ENCODE measurements around the gene SPATA2. TPM values are rescaled to one million over a fixed set of nuclear protein-coding genes. Genes with fewer than 3 reads are reported as not detected.

The SPATA2 gene
- total RNA-seq, 1 donor from 2014 or later = 0.99 TPM

- DNase-seq (ENCODE audit: low read depth in 2 of 2) = no peak
Measured at GRCh38 chr20:49935746-49936152, 20.4 kb upstream of the SPATA2 start.

DNA sequence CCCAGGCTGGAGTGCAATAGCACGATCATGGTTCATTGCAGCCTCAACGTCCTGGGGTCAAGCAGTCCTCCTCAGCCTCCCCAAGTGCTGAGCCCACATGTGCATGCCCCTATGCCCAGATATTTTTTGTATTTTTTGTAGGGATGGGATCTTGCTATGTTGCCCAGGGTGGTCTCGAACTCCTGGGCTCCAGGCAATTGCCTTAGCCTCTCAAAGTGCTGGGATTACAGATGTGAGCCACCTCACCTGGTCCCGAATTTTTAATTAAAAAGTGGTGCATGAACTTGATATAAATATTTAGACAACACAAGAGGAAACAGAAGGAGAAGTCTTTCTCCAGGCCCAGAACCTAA, 13.8 kb upstream of the SPATA2 start:
- no peak for DNase-seq (ENCODE audit: low read depth in 2 of 2)

DNA sequence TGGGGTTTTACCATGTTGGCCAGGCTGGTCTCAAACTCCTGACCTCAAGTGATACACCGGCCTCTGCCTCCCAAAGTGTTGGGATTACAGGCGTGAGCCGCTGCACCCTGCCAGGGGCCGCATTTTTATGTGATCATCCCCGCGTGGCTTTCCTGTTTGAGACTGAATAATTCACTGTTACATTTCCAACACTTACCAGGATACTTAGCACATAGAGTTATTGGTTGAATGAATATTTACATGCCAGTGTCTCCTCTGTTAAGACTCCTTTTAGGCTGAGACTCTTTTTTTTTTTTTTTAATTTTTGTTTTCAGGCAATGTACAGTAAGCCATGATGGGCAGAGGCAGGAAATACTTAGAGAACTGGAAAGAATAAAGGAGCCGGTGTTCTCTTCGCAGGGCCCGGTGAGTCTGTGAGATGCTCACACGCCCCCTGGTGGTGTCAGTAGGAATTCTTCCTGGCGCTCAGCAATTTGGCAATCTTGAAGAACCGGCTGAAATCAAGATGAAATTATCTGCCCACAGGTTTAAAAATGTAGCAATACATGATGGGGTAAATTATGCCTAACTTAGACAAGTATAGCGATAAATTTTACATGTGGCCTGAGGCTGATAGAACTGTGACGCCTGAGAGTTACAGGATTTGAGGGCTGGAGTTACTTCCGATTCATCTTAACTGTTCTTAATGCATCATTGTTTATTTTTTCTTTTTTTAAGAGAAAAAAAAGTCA, 13.2 kb upstream of the SPATA2 start:
- DNase-seq (ENCODE audit: low read depth in 2 of 2) = peak; percentile 67 to 85

GRCh38 chr20:49925901-49926454, 10.6 kb upstream of the SPATA2 start:
- DNase-seq (ENCODE audit: low read depth in 2 of 2) = no peak

DNA sequence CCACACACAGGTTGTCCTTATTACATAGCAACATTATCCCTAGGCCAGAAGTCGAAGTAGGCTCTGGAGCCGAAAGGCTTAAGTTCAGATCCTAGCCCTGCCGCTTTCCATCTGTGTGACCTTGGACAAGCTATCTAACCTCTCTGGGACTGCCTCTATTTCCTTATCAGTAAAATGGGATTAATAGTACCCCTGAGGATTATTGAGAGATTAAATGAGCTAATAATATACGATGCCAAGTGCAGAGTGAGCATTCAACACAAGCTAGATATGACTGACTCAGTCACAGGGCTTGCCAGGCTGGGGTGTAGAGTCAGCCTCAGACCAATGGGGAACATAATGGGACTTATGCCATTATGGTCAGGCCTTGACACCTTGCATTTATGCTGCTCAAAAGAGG, 8.9 kb upstream of the SPATA2 start:
- no peak for DNase-seq (ENCODE audit: low read depth in 2 of 2)

DNA sequence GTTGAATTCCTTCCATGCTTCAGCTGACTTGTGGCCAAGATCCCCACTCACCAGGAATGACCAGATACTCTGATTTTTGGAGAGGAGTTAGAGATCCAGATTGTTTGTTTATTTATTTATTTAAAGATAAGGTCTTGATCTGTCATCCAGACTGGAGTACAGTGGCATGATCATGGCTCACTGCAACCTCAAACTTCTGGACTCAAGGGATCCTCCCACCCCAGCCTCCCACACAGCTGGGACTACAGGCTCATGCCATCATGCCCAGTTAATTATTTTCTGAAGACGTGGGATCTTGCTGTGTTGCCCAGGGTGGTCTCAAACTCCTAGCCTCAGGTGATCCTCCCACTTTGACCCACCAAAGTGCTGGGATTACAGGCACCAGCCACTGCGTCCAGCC, 4.1 kb upstream of the SPATA2 start:
- no peak for DNase-seq (ENCODE audit: low read depth in 2 of 2)

DNA sequence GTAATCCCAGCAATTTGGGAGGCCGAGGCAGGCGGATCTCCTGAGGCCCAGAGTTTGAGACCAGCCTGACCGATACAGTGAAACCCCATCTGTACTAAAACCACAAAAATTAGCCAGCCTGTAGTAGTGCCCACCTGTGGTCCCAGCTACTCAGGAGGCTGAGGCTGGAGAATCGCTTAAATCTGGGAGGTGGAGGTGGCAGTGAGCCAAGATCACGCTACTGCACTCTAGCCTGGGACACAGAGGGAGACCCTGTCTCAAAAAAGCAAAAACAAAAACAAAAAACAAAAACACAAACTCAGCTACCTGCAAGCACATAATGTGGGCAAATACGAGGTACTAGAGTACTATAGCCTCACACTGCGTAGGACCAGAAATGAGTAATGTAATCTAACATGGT, 3.7 kb upstream of the SPATA2 start:
- no peak for DNase-seq (ENCODE audit: low read depth in 2 of 2)

DNA sequence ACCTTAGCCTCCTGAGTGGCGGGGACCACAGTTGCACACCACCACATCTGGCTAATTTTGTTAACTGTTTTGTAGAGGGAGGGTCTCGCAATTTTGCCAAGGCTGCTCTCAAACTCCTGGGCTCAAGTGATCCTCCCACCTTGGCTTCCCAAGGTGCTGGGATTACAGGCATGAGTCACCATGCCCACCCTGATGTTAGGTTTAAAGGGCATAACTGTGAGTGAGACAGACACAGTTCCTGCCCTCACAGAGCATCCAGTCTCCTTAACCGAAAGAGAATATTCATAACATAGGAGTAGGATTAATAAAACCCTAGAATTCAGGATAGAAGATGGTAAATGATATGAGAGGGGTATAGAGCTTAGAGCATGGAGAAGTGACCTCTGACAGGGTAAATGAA, 3.1 kb upstream of the SPATA2 start:
- no peak for DNase-seq (ENCODE audit: low read depth in 2 of 2)

GRCh38 chr20:49916146-49917002, 1.0 kb upstream of the SPATA2 start:
- DNase-seq (ENCODE audit: low read depth in 2 of 2) = peak; percentile 40 to 67

GRCh38 chr20:49915118-49915379, 280 bp downstream of the SPATA2 start:
- DNase-seq (ENCODE audit: low read depth in 2 of 2) = no peak

- DNase-seq (ENCODE audit: low read depth in 2 of 2) = peak in 1 of 2 donors; percentile 55
Measured at GRCh38 chr20:49914310-49915117, 815 bp downstream of the SPATA2 start.

GRCh38 chr20:49913399-49914047, 1.8 kb downstream of the SPATA2 start:
- no peak for DNase-seq (ENCODE audit: low read depth in 2 of 2)

DNA sequence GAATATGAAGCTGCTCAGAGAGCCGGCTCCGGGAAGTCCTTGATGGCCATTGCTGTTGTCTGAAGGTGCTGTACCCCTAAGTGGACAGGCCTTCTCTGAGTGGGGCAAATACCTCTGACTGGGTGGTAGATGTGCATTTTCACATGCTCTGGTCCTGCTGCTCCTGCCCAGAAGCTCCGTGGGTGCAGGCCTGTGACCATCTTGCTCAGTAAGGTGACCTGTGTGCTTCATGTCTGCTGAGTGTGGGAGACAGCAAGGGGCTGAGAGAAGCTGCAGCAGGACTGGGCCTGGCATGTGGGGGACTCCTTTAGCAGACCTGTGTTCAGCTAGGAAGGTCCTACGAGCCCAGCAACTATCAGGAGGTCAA, 5.0 kb downstream of the SPATA2 start:
- DNase-seq (ENCODE audit: low read depth in 2 of 2) = no peak

- peak; percentile 58 to 71 for DNase-seq (ENCODE audit: low read depth in 2 of 2)
Measured at GRCh38 chr20:49909499-49910339, 5.6 kb downstream of the SPATA2 start.

- DNase-seq (ENCODE audit: low read depth in 2 of 2) = no peak
Measured at GRCh38 chr20:49908258-49908565, 7.1 kb downstream of the SPATA2 start.

GRCh38 chr20:49907405-49908257, 7.7 kb downstream of the SPATA2 start:
- no peak for DNase-seq (ENCODE audit: low read depth in 2 of 2)

- DNase-seq (ENCODE audit: low read depth in 2 of 2) = no peak
Measured at GRCh38 chr20:49906615-49907154, 8.6 kb downstream of the SPATA2 start.

DNA sequence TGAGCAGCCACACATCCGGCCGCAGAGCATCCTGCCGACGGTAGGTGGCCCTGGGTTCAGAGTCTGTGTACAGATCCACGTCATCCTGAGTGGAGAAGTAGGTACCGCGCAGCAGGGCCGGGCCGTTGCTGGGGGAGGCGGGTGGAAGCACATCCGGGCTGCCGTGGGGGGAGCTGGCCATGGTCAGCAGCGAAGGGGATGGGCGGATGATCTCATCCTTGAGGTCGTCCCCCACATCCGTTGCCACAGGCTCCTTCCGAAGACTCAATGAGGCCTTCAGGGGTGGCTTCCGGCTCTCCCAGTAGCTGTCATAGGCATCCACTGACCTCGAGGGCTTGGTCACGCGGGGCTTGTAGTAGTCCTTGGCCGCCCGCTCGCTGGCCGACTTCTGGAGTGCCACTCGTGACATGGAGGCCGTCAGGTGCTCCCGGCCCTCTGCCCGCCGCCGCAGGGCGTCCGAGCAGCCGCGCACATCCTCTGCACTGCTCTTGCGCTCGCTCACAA, 9.2 kb downstream of the SPATA2 start:
- DNase-seq (ENCODE audit: low read depth in 2 of 2) = no peak

DNA sequence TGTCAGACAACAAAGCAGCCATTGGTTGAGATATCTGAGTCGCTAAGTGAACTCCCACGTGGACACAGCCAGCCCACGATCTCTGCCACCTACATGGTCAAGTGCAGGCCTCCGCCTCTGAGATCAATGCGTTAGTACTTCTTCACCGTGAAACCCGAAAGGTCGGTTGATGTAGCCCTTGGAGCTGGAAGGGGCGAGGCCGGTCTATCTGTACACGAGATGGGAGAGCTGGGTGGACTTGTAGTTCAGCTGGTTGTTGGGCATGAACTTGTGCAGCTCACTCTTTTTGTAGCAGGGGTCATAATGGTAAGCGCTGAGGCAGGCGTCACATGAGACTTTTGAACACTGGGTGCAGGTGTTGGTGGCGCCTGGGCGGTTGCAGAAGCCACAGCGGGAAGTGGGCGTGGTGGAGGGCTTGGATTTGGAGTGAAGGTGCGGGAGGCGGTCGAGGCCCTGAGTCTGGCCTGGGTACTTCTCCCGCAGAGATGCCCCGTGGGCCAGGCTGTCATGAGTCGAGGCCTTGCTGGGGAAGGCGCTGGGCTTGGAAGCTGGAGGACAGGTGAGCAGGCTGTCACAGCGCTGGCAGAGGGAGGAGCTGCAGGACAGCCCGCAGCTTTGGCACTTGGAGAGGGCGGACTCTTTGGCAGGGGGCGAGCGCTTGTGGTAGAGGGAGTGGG, 9.8 kb downstream of the SPATA2 start:
- DNase-seq (ENCODE audit: low read depth in 2 of 2) = no peak

Measured in lung microvascular endothelial cell (primary cell).